MM.1S (cell line): Measurements from ENCODE around the gene CACNA1C.

Experiments used
- DNase-seq: peaks from one replicate; pipeline ENCODE4 v3.0.0-alpha.2; 2015
- H2AFZ ChIP-seq: fragments of 300-600 bp; sonication (generic); 2 replicates; pipeline ENCODE4 v1.6.0; 2016; ENCODE audit warnings: antibody characterized with exemption, low read length
- H3F3A ChIP-seq: fragments of 300-600 bp; sonication (generic); 2 replicates; pipeline ENCODE4 v1.6.1; 2016; ENCODE audit warnings: mild to moderate bottlenecking, antibody characterized with exemption, low read length, moderate library complexity, mixed read lengths; ENCODE audit not compliant: insufficient read depth
- H3K27ac ChIP-seq: fragments of 300-600 bp; sonication (generic); 2 replicates; pipeline ENCODE4 v1.5.1; 2016; ENCODE audit warnings: mild to moderate bottlenecking, low read length
- H3K27me3 ChIP-seq: fragments of 300-600 bp; sonication (generic); replicated peaks from 2 replicates; pipeline ENCODE4 v1.6.0; 2016; ENCODE audit warnings: low read length; ENCODE audit not compliant: insufficient read depth
- H3K36me3 ChIP-seq: fragments of 300-600 bp; sonication (generic); replicated peaks from 2 replicates; pipeline ENCODE4 v1.6.1; 2016; ENCODE audit warnings: mild to moderate bottlenecking, low read length, mixed read lengths; ENCODE audit not compliant: insufficient read depth
- H3K4me1 ChIP-seq: fragments of 300-600 bp; sonication (generic); 2 replicates; pipeline ENCODE4 v1.6.1; 2016; ENCODE audit warnings: low read length, mixed read lengths
- H3K4me2 ChIP-seq: fragments of 300-600 bp; sonication (generic); 2 replicates; pipeline ENCODE4 v1.6.0; 2016; ENCODE audit warnings: low read depth, low read length
- H3K4me3 ChIP-seq: fragments of 300-600 bp; sonication (generic); 2 replicates; pipeline ENCODE4 v1.5.1; 2016; ENCODE audit warnings: low read length, mixed read lengths
- H3K79me2 ChIP-seq: fragments of 300-600 bp; sonication (generic); 2 replicates; pipeline ENCODE4 v1.6.1; 2016; ENCODE audit warnings: mixed run types, low read length, mixed read lengths
- H3K9ac ChIP-seq: fragments of 300-600 bp; sonication (generic); 2 replicates; pipeline ENCODE4 v1.6.1; 2016; ENCODE audit warnings: low read length, mixed read lengths
- H3K9me2 ChIP-seq: fragments of 300-600 bp; sonication (generic); replicated peaks from 2 replicates; pipeline ENCODE4 v1.6.1; 2016; ENCODE audit warnings: mild to moderate bottlenecking, low read length, mixed read lengths; ENCODE audit not compliant: insufficient read depth
- H3K9me3 ChIP-seq: fragments of 300-600 bp; sonication (generic); replicated peaks from 2 replicates; pipeline ENCODE4 v1.6.1; 2016; ENCODE audit warnings: mild to moderate bottlenecking, low read length, mixed read lengths; ENCODE audit not compliant: insufficient read depth
- H4K20me1 ChIP-seq: fragments of 300-600 bp; sonication (generic); 2 replicates; pipeline ENCODE4 v1.6.1; 2016; ENCODE audit warnings: mild to moderate bottlenecking, low read length, moderate library complexity, mixed read lengths; ENCODE audit not compliant: insufficient read depth
- CTCF ChIP-seq: fragments of 300-600 bp; sonication (generic); IDR thresholded peaks from 2 replicates; pipeline ENCODE4 v1.5.1; 2016; ENCODE audit warnings: antibody characterized with exemption, low read length, mixed read lengths
- EZH2 ChIP-seq: fragments of 300-600 bp; sonication (generic); optimal IDR thresholded peaks from 2 replicates; pipeline ENCODE3; 2017; ENCODE audit warnings: low read depth, mild to moderate bottlenecking, antibody characterized with exemption, low read length, mixed read lengths
- EZH2phosphoT487 ChIP-seq: fragments of 300-600 bp; sonication (generic); IDR thresholded peaks from 2 replicates; pipeline ENCODE4 v1.6.1; 2018; ENCODE audit warnings: antibody characterized with exemption, low read length

Gene CACNA1C

GRCh38 chr12:2481346-2481745 is 428.6 kb downstream of the CACNA1C start:
- no peak for DNase-seq
- H3K79me2 ChIP-seq, result no peaks in the 10 kb centered on the region
- no peak overlapping the region for H3K9ac ChIP-seq
- no peak overlapping the region for H2AFZ ChIP-seq
- no peaks in the 10 kb centered on the region for H3K9me2 ChIP-seq
- no peaks in the 10 kb centered on the region for H3K4me1 ChIP-seq
- no peaks in the 10 kb centered on the region for H3K36me3 ChIP-seq
- H3K27ac ChIP-seq, result no peak overlapping the region
- no peaks in the 10 kb centered on the region for H3K27me3 ChIP-seq
- no peak overlapping the region for H3K4me2 ChIP-seq
- no peaks in the 10 kb centered on the region for H3F3A ChIP-seq
- H4K20me1 ChIP-seq, result no peaks in the 10 kb centered on the region
- no peak overlapping the region for H3K4me3 ChIP-seq
- no peaks in the 10 kb centered on the region for H3K9me3 ChIP-seq
- no peak for TF ChIP-seq CTCF
- TF ChIP-seq EZH2phosphoT487, result no peak
- TF ChIP-seq EZH2, result no peak

GRCh38 chr12:2481951-2482350 is 429.2 kb downstream of the CACNA1C start:
- H3K9me3 ChIP-seq, result no peaks in the 10 kb centered on the region
- H3K79me2 ChIP-seq, result no peaks in the 10 kb centered on the region
- no peak overlapping the region for H2AFZ ChIP-seq
- H3K27me3 ChIP-seq, result no peaks in the 10 kb centered on the region
- TF ChIP-seq EZH2, result no peak
- TF ChIP-seq EZH2phosphoT487, result no peak
- TF ChIP-seq CTCF, result no peak
- no peaks in the 10 kb centered on the region for H3K4me1 ChIP-seq
- no peaks in the 10 kb centered on the region for H4K20me1 ChIP-seq
- no peak overlapping the region for H3K4me2 ChIP-seq
- H3K9ac ChIP-seq, result no peak overlapping the region
- no peak for DNase-seq
- H3K27ac ChIP-seq, result no peak overlapping the region
- H3K36me3 ChIP-seq, result no peaks in the 10 kb centered on the region
- no peak overlapping the region for H3K4me3 ChIP-seq
- H3K9me2 ChIP-seq, result no peaks in the 10 kb centered on the region
- no peaks in the 10 kb centered on the region for H3F3A ChIP-seq

GRCh38 chr12:2482938-2483660 is 430.3 kb downstream of the CACNA1C start:
- H3K9ac ChIP-seq, result no peak overlapping the region
- DNase-seq, result no peak
- no peak overlapping the region for H2AFZ ChIP-seq
- no peaks in the 10 kb centered on the region for H3K27me3 ChIP-seq
- H3K9me2 ChIP-seq, result no peaks in the 10 kb centered on the region
- no peak overlapping the region for H3K4me2 ChIP-seq
- no peaks in the 10 kb centered on the region for H3K79me2 ChIP-seq
- H3K36me3 ChIP-seq, result no peaks in the 10 kb centered on the region
- H4K20me1 ChIP-seq, result no peaks in the 10 kb centered on the region
- no peak overlapping the region for H3K4me3 ChIP-seq
- no peaks in the 10 kb centered on the region for H3F3A ChIP-seq
- TF ChIP-seq EZH2phosphoT487, result no peak
- H3K9me3 ChIP-seq, result no peaks in the 10 kb centered on the region
- no peaks in the 10 kb centered on the region for H3K4me1 ChIP-seq
- H3K27ac ChIP-seq, result no peak overlapping the region

- H3K9me2 ChIP-seq, result no peaks in the 10 kb centered on the region
- no peak overlapping the region for H3K4me2 ChIP-seq
- H3K4me1 ChIP-seq, result no peaks in the 10 kb centered on the region
- H3K27ac ChIP-seq, result no peak overlapping the region
- no peak overlapping the region for H3K4me3 ChIP-seq
- H3K36me3 ChIP-seq, result no peaks in the 10 kb centered on the region
- DNase-seq, result no peak
- no peaks in the 10 kb centered on the region for H3K27me3 ChIP-seq
- H3K79me2 ChIP-seq, result no peaks in the 10 kb centered on the region
- H4K20me1 ChIP-seq, result no peaks in the 10 kb centered on the region
- H3K9ac ChIP-seq, result no peak overlapping the region
- H3K9me3 ChIP-seq, result no peaks in the 10 kb centered on the region
- TF ChIP-seq EZH2phosphoT487, result no peak
- no peak for TF ChIP-seq EZH2
- TF ChIP-seq CTCF, result no peak
- no peak overlapping the region for H2AFZ ChIP-seq
- no peaks in the 10 kb centered on the region for H3F3A ChIP-seq
Measured at GRCh38 chr12:2483713-2484112, 430.9 kb downstream of the CACNA1C start.
